GM12878 (cell line): Measurements from ENCODE around the gene NRG2. TPM values are rescaled to one million over a fixed set of nuclear protein-coding genes. Genes with fewer than 3 reads are reported as not detected.

Source experiments
- ATAC-seq: fragments of 200-7000 bp; cut with Tn5 transposase; 3 replicates; pipeline ENCODE4 v1.9.1; 2020; ENCODE audit warnings: mild to moderate bottlenecking, moderate library complexity
- BruUV-seq: library from RNA; stranded (reverse); fragments of 400-500 nt; replicated peaks from 2 replicates; lab custom pipeline; 2021; lab: Mats Ljungman, UMichigan
- CTCF ChIA-PET: fragments of 300-600 bp; sonication (Branson Sonifier 250); formaldehyde crosslinking; extraction: SDS; loops from one replicate; lab custom pipeline; 2021; ENCODE audit warnings: inconsistent platforms; lab: Yijun Ruan, JAX
- POLR2A ChIA-PET: fragments of 350-600 bp; formaldehyde crosslinking; extraction: SDS; loops from one replicate; lab custom pipeline; 2021; ENCODE audit warnings: inconsistent platforms; lab: Charles Lee
- RAD21 ChIA-PET: fragments of 300-600 bp; sonication (Branson Sonifier 250); formaldehyde crosslinking; loops from one replicate; lab custom pipeline; 2023; ENCODE audit warnings: antibody characterized with exemption; ENCODE audit not compliant: unreplicated experiment; lab: Charles Lee
- SMC1A ChIA-PET: fragments of 300-600 bp; sonication (Branson Sonifier 250); formaldehyde crosslinking; loops from one replicate; lab custom pipeline; 2023; ENCODE audit not compliant: unreplicated experiment, uncharacterized antibody; lab: Charles Lee
- DNase-seq: peaks from one replicate; pipeline ENCODE4 v3.0.0-alpha.2; 2011; ENCODE audit warnings: low read depth, low spot score
- FAIRE-seq: peaks from 3 replicates; lab custom pipeline; 2011; peaks lifted over from hg19 to GRCh38; lab: Jason Lieb, UNC
- H2AFZ ChIP-seq: 2 replicates; pipeline ENCODE4 v1.6.0; 2011; ENCODE audit warnings: low read depth, low read length, control low read depth; ENCODE audit not compliant: control insufficient read depth
- H3K27ac ChIP-seq: 2 replicates; pipeline ENCODE4 v1.5.1; 2011; ENCODE audit warnings: control low read depth; ENCODE audit not compliant: control insufficient read depth, insufficient read depth
- H3K27me3 ChIP-seq, 2 experiments: replicated peaks in 1 of 2; 2 replicates each; pipeline versions ENCODE4 v1.6.0 to v1.6.1; 2011; ENCODE audit warnings: low read length in 1 of 2; ENCODE audit not compliant: control insufficient read depth in 2 of 2, insufficient read depth in 2 of 2
- H3K36me3 ChIP-seq, 2 experiments: 2 replicates each; pipeline ENCODE4 v1.5.1; 2011; ENCODE audit warnings: low read length in 1 of 2; ENCODE audit not compliant: control insufficient read depth in 2 of 2, insufficient read depth in 2 of 2
- H3K4me1 ChIP-seq: 2 replicates; pipeline ENCODE4 v1.6.1; 2011; ENCODE audit warnings: mild to moderate bottlenecking, low read length, moderate library complexity, mixed read lengths; ENCODE audit not compliant: control insufficient read depth, insufficient read depth
- H3K4me2 ChIP-seq: 2 replicates; pipeline ENCODE4 v1.6.0; 2011; ENCODE audit warnings: control low read depth; ENCODE audit not compliant: control insufficient read depth, insufficient read depth
- H3K4me3 ChIP-seq: fragments of 200-600 bp; sonication (generic); 2 replicates; pipeline ENCODE4 v1.5.1; 2016
- H3K79me2 ChIP-seq: 2 replicates; pipeline ENCODE4 v1.6.0; 2011; ENCODE audit warnings: low read length; ENCODE audit not compliant: control insufficient read depth, insufficient read depth
- H3K9ac ChIP-seq: 2 replicates; pipeline ENCODE4 v1.8.0; 2011; ENCODE audit warnings: low read length, control low read depth, mixed read lengths; ENCODE audit not compliant: control insufficient read depth, insufficient read depth
- H3K9me3 ChIP-seq: replicated peaks from 3 replicates; pipeline ENCODE4 v1.5.1; 2011; ENCODE audit warnings: mild to moderate bottlenecking, low read length; ENCODE audit not compliant: control insufficient read depth, insufficient read depth
- H4K20me1 ChIP-seq: 2 replicates; pipeline ENCODE4 v1.6.0; 2011; ENCODE audit not compliant: control insufficient read depth, insufficient read depth
- BHLHE40 ChIP-seq, 2 experiments: fragments of 450-650 bp in 1 of 2; IDR thresholded peaks; 2 replicates each; pipeline ENCODE4 v1.6.1; 2011 to 2017; ENCODE audit warnings: low read depth in 2 of 2, borderline replicate concordance in 1 of 2, improper control_type of control experiment in 1 of 2, low read length in 1 of 2, mild to moderate bottlenecking in 1 of 2
- CREB1 ChIP-seq: IDR thresholded peaks from 2 replicates; pipeline ENCODE4 v1.6.1; 2012; ENCODE audit warnings: low read depth, mild to moderate bottlenecking, inconsistent platforms
- CREM ChIP-seq: IDR thresholded peaks from 2 replicates; pipeline ENCODE4 v1.6.1; 2014; ENCODE audit warnings: antibody characterized with exemption, low read depth
- RAD21 ChIP-seq: IDR thresholded peaks from 2 replicates; pipeline ENCODE4 v1.6.1; 2011; ENCODE audit warnings: mild to moderate bottlenecking, low read depth, low read length, moderate library complexity; ENCODE audit not compliant: insufficient read depth
- RCOR1 ChIP-seq: conservative IDR thresholded peaks from 2 replicates; pipeline ENCODE4 v1.6.1; 2012; ENCODE audit warnings: low read depth, low read length, improper control_type of control experiment
- RUNX3 ChIP-seq: IDR thresholded peaks from 2 replicates; pipeline ENCODE4 v1.6.1; 2012; ENCODE audit warnings: low read length, inconsistent platforms
- SMARCA5 ChIP-seq: fragments of 450-650 bp; IDR thresholded peaks from 2 replicates; pipeline ENCODE4 v1.6.1; 2017; ENCODE audit warnings: mild to moderate bottlenecking
- SMC3 ChIP-seq: IDR thresholded peaks from 2 replicates; pipeline ENCODE4 v1.6.1; 2011; ENCODE audit warnings: low read length, improper control_type of control experiment, borderline replicate concordance
- WGBS: methylation state at CpG from one replicate; pipeline ENCODE4 v1.1.6; 2016; ENCODE audit warnings: low lambda C conversion rate; ENCODE audit not compliant: insufficient replicate concordance, insufficient coverage; ENCODE audit errors: missing lambda C conversion rate; 5-methylcytosine and 5-hydroxymethylcytosine counted together
- in situ Hi-C: fragments of 300-500 bp; cut with MboI; formaldehyde crosslinking; loops from 9 replicates; pipeline ENCODE4 v1.14.3; 2018; ENCODE audit warnings: mixed read lengths
- intact Hi-C: fragments of 100-400 bp; cut with micrococcal nuclease; formaldehyde crosslinking; loops from one replicate; pipeline ENCODE4 v1.14.2; 2022; ENCODE audit not compliant: unreplicated experiment
- polyA plus RNA-seq, 11 experiments: library from polyadenylated mRNA; depleted of rRNA in 4 of 11; unstranded in 6 of 11; stranded (reverse) in 5 of 11; fragments of >200 nt; fragmentation: Nextera tagmentation in 4 of 11; fragmentation: Illumina TruSeq in 1 of 11; extraction: Ambion mirVana in 4 of 11; extraction: Trizol in 1 of 11; gene quantifications; 1 replicate in 1 of 11; 2 replicates in 10 of 11; pipeline versions ENCODE4 v1.2.1 to v1.2.3, GENCODE V29; 2011 to 2016; ENCODE audit warnings: inconsistent platforms in 2 of 11, missing spikeins in 2 of 11, low read depth in 1 of 11
- total RNA-seq, 4 experiments: library from RNA; depleted of rRNA in 3 of 4; stranded (reverse); fragments of >200 nt in 3 of 4; fragmentation: Illumina TruSeq in 1 of 4; extraction: Trizol in 1 of 4; gene quantifications; 2 replicates each; pipeline versions ENCODE4 v1.2.1 to v1.2.3, GENCODE V29; 2013 to 2021
- TF ChIP-seq, protein P1 (sequence below): fragments of 450-650 bp; IDR thresholded peaks from 2 replicates; pipeline ENCODE4 v1.6.1; 2017; ENCODE audit warnings: borderline replicate concordance
- TF ChIP-seq, protein P2 (sequence below): IDR thresholded peaks from 2 replicates; pipeline ENCODE4 v1.6.1; 2012; ENCODE audit warnings: low read depth, low read length, improper control_type of control experiment
- TF ChIP-seq, protein P3 (sequence below): IDR thresholded peaks from 2 replicates; pipeline ENCODE4 v1.6.1; 2012; ENCODE audit warnings: low read depth, low read length, improper control_type of control experiment

Gene NRG2
- total and polyA plus RNA-seq, 10 of the 15 experiments (the other 5 are each of a cell fraction or from before 2014, with no cell fraction given), result 0.10 to 21.7 (median 9.6) TPM

DNA sequence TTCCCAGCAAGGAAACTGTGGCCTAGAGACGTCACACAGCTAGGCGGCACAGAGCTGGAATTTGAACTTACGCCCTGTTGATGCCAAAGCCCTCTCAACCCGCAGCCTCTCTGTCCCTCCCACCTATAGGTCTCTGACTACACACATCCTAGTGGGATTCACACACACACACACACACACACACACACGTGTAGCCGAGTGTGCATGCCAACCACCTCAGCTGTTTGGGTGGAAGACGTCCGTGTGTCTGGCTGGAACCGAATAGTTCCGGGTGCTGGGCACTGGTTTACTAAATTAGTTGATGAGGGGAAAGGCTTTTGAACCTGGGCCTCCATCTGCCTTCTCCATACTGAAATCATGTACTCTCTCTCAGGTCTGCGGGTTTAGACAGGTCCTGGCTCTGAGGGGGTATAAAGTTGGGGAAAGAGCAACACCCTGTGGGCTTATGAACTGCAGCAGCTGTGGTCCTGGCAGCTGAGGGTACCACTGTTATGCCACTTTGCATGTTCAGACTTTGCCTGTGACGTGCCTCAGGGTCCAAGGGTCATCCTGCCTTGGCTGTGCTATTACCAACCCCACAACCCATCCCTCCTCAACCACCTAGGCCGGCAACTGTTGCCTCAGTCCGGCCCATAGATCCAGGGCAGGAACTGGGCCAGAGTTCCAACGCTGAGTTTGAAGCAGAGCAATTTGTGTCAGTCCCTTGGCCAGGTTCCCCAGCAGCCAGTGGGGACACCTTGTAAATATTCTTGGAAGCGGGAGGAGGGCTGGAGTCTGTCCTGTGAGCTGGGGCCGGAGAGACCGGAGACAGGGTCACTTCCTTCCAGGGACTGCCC lies 197.0 kb downstream of the NRG2 start:
- RAD21 ChIA-PET, result interaction anchor here (1.0 to 2.8 kb wide), 4 partner anchors 53 to 70 kb away, joined by 3 to 10 read pairs (median 5); no protein-coding TSS in a partner anchor
- intact Hi-C loops, result no loop called here

DNA sequence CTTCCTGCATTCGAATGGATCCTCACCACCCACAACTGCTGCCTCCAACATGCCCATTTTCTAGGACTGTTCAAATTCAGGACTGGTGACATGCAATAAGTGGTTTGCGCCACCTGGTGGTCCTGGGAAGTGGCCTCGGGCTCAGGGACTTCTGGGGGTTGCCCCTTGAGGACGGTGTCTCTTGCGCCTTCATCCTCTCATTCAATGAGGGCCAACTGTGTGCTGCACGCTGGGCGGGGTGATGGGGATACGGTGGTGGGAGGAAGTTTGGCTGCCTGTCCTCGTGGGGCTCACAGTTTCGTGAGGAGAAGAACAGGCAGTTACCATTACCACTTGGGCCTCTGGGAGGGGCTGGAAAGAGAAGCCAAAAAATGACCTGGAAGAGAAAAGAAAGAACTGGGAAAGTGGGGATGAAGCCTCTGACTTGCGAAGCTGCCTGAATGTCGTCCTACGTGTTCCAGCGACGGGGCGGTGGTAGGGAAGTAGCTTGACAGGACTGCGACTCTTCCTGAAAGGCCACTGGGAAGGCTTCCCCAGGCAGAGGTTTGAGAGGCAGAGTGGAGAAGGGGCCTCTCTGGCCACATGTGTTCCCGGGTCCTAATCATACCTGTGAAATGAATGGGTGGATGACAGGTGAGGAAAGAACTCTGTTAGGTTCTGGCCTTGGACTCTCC lies 198.5 kb downstream of the NRG2 start:
- no TSS peak for BruUV-seq
- FAIRE-seq (peak; percentile 84), ATAC-seq (peak; percentile 82), DNase-seq (peak; percentile 23)
- H3K9ac ChIP-seq, result no peak overlapping the region
- H3K27me3 ChIP-seq, result no peaks in the 10 kb centered on the region; a peak in 1 of 4 replicates
- no peaks in the 10 kb centered on the region for H4K20me1 ChIP-seq
- H3K36me3 ChIP-seq, result no peaks in the 10 kb centered on the region
- no peaks in the 10 kb centered on the region for H3K79me2 ChIP-seq
- H3K9me3 ChIP-seq, result no peaks in the 10 kb centered on the region
- H3K4me3 ChIP-seq, result no peak overlapping the region
- SMC1A ChIA-PET, result interaction anchor here (0.7 to 6.5 kb wide), 17 partner anchors 9 to 211 kb away, joined by 3 to 41 read pairs (median 3); no protein-coding TSS in a partner anchor
- 38% methylated on average over 18 of the region's 18 CpGs for WGBS
- RAD21 ChIA-PET, result interaction anchor here (0.8 to 2.8 kb wide), 10 partner anchors 18 to 210 kb away, joined by 3 to 36 read pairs (median 3); no protein-coding TSS in a partner anchor
- in situ Hi-C loops (loop anchor here (5.0 kb wide), 1 partner anchor 57 kb away; no protein-coding TSS in a partner anchor), intact Hi-C loops (loop anchor here (1.0 to 5.0 kb wide), 3 partner anchors 57 to 207 kb away; no protein-coding TSS in a partner anchor)
- POLR2A ChIA-PET, result no interaction called here
- CTCF ChIA-PET, result interaction anchor here (0.6 to 6.7 kb wide), 13 partner anchors 12 to 313 kb away, joined by 3 to 146 read pairs (median 5); no protein-coding TSS in a partner anchor
- H3K4me1 ChIP-seq, result peaks cover 12% of the 10 kb centered on the region
- H3K27ac ChIP-seq, result no peak overlapping the region
- no peak overlapping the region for H3K4me2 ChIP-seq
- no peak overlapping the region for H2AFZ ChIP-seq
- 0 out of 2 replicates have a peak, but pooled peaks have one; percentile 19 for TF ChIP-seq CREM
- peak; percentile 90 for TF ChIP-seq SMC3
- TF ChIP-seq, protein P1, sequence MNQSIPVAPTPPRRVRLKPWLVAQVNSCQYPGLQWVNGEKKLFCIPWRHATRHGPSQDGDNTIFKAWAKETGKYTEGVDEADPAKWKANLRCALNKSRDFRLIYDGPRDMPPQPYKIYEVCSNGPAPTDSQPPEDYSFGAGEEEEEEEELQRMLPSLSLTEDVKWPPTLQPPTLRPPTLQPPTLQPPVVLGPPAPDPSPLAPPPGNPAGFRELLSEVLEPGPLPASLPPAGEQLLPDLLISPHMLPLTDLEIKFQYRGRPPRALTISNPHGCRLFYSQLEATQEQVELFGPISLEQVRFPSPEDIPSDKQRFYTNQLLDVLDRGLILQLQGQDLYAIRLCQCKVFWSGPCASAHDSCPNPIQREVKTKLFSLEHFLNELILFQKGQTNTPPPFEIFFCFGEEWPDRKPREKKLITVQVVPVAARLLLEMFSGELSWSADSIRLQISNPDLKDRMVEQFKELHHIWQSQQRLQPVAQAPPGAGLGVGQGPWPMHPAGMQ, result no peak
- 0 out of 4 replicates have a peak, but pooled peaks of 1 of the 2 experiments have one; percentile 15 for TF ChIP-seq BHLHE40 (IDR thresholded peaks at IDR 0.05; ENCODE audit: borderline replicate concordance in 1 of 2, low read depth in 2 of 2, low read length in 1 of 2)
- TF ChIP-seq, protein P2, sequence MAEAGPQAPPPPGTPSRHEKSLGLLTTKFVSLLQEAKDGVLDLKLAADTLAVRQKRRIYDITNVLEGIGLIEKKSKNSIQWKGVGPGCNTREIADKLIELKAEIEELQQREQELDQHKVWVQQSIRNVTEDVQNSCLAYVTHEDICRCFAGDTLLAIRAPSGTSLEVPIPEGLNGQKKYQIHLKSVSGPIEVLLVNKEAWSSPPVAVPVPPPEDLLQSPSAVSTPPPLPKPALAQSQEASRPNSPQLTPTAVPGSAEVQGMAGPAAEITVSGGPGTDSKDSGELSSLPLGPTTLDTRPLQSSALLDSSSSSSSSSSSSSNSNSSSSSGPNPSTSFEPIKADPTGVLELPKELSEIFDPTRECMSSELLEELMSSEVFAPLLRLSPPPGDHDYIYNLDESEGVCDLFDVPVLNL, result no peak
- TF ChIP-seq SMARCA5, result peak; percentile 74; the same call in 1 of the 2 replicates
- TF ChIP-seq RCOR1, result no peak
- TF ChIP-seq RAD21, result peak; percentile 82
- TF ChIP-seq RUNX3, result peak; percentile 27; the same call in 1 of the 2 replicates

More for the DNA sequence above, 197.0 kb downstream of the NRG2 start:
- Histone ChIP-seq H3K4me1 (peaks cover 12% of the 10 kb centered on the region), H3K9me3 (no peaks in the 10 kb centered on the region), H4K20me1 (no peaks in the 10 kb centered on the region), H2AFZ (no peak overlapping the region), H3K4me2 (no peak overlapping the region), H3K27me3 (no peaks in the 10 kb centered on the region; a peak in 1 of 4 replicates), H3K9ac (no peak overlapping the region), H3K4me3 (no peak overlapping the region), H3K36me3 (no peaks in the 10 kb centered on the region), H3K27ac (no peak overlapping the region), H3K79me2 (no peaks in the 10 kb centered on the region)
- ChIA-PET SMC1A (interaction anchor here (2.4 to 6.5 kb wide), 2 partner anchors 59 to 123 kb away, joined by 12 to 41 read pairs; no protein-coding TSS in a partner anchor), CTCF (interaction anchor here (2.0 to 6.7 kb wide), 4 partner anchors 17 to 122 kb away, joined by 6 to 146 read pairs (median 56); no protein-coding TSS in a partner anchor), POLR2A (no interaction called here)
- no TSS peak for BruUV-seq
- FAIRE-seq, result no peak
- 0 out of 2 replicates have a peak, but pooled peaks have one; percentile 9 for TF ChIP-seq CREB1
- TF ChIP-seq, protein P3, sequence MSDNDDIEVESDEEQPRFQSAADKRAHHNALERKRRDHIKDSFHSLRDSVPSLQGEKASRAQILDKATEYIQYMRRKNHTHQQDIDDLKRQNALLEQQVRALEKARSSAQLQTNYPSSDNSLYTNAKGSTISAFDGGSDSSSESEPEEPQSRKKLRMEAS, result no peak
- in situ Hi-C loops, result no loop called here
- no peak; the same call in 1 of the 3 replicates for ATAC-seq
- no peak for DNase-seq
- 74% methylated on average over 18 of the region's 18 CpGs for WGBS
